Subcutaneous abdominal adipose tissue (tissue), 5 donors: ENCODE data around the gene TEK.

ENCODE experiments used
- H3K27ac ChIP-seq: one replicate; pipeline ENCODE4 v1.7.0; 2013; ENCODE audit warnings: low read depth, mild to moderate bottlenecking, inconsistent platforms, low read length, moderate library complexity
- H3K27me3 ChIP-seq, 5 donors: one replicate each; pipeline ENCODE4 v1.7.0; 2013; ENCODE audit warnings: low read length in 5 of 5, inconsistent platforms in 1 of 5; ENCODE audit not compliant: control insufficient read depth in 5 of 5, insufficient read depth in 4 of 5
- H3K36me3 ChIP-seq, 5 donors: one replicate each; pipeline ENCODE4 v1.7.0; 2013; ENCODE audit warnings: low read length in 5 of 5; ENCODE audit not compliant: control insufficient read depth in 5 of 5, insufficient read depth in 5 of 5
- H3K4me1 ChIP-seq, 5 donors: one replicate each; pipeline ENCODE4 v1.7.0; 2013; ENCODE audit warnings: low read length in 5 of 5, mild to moderate bottlenecking in 3 of 5, moderate library complexity in 1 of 5; ENCODE audit not compliant: control insufficient read depth in 5 of 5, insufficient read depth in 5 of 5
- H3K4me3 ChIP-seq, 5 donors: one replicate each; pipeline ENCODE4 v1.7.0; 2013; ENCODE audit warnings: low read length in 5 of 5, low read depth in 1 of 5
- H3K9ac ChIP-seq, 5 donors: one replicate each; pipeline ENCODE4 v1.7.0; 2013; ENCODE audit warnings: low read length in 5 of 5, mild to moderate bottlenecking in 4 of 5, moderate library complexity in 3 of 5
- H3K9me3 ChIP-seq, 5 donors: one replicate each; pipeline ENCODE4 v1.7.0; 2013; ENCODE audit warnings: low read length in 5 of 5; ENCODE audit not compliant: control insufficient read depth in 5 of 5
- donor health status: healthy.
- donor health status: healthy.
- donor health status: healthy.
- donor health status: healthy.
- donor health status: healthy.

Gene TEK

GRCh38 chr9:27117489-27118135 is 8.6 kb downstream of the TEK start:
- Histone ChIP-seq H3K9ac (peak overlapping the region in 1 of 5 donors; percentile 51), H3K27ac (peak overlapping the region; percentile 75), H3K9me3 (no peaks in the 10 kb centered on the region), H3K36me3 (no peaks in the 10 kb centered on the region), H3K27me3 (no peaks in the 10 kb centered on the region), H3K4me1 (peaks cover 5 to 43% (median 21%) of the 10 kb centered on the region in 5 donors), H3K4me3 (peak overlapping the region in 1 of 5 donors; percentile 19)

DNA sequence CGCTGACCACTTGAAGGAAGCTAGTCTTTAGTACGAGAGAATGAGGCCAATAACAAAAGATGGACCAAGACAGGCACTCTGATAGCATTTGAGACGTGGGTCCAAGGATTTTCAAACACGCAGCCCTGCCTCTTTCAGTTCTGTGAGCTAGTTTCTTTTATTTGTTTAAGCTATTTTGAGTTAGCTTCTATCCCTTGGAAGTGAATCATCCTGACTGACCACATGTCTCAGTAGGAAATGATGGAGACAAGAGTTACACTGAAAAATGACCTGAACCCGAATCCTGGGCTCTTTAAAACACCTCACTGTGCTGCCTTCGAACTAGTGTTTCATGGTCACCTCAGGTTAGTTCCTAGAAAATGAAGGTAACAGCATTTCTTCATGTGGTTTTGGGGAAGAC is 9.9 kb downstream of the TEK start:
- no peaks in the 10 kb centered on the region for H3K36me3 ChIP-seq
- no peak overlapping the region for H3K4me3 ChIP-seq
- H3K9me3 ChIP-seq = no peaks in the 10 kb centered on the region
- peaks cover 5 to 48% (median 29%) of the 10 kb centered on the region in 5 donors for H3K4me1 ChIP-seq
- no peaks in the 10 kb centered on the region for H3K27me3 ChIP-seq
- no peak overlapping the region for H3K9ac ChIP-seq
- H3K27ac ChIP-seq = peak overlapping the region; percentile 75

GRCh38 chr9:27124151-27124550 is 15.1 kb downstream of the TEK start:
- H3K27ac ChIP-seq = no peak overlapping the region
- H3K9ac ChIP-seq = no peak overlapping the region
- H3K27me3 ChIP-seq = no peaks in the 10 kb centered on the region
- no peak overlapping the region for H3K4me3 ChIP-seq
- no peaks in the 10 kb centered on the region for H3K9me3 ChIP-seq
- no peaks in the 10 kb centered on the region for H3K36me3 ChIP-seq
- peaks cover 6 to 38% (median 29%) of the 10 kb centered on the region in 5 donors for H3K4me1 ChIP-seq

DNA sequence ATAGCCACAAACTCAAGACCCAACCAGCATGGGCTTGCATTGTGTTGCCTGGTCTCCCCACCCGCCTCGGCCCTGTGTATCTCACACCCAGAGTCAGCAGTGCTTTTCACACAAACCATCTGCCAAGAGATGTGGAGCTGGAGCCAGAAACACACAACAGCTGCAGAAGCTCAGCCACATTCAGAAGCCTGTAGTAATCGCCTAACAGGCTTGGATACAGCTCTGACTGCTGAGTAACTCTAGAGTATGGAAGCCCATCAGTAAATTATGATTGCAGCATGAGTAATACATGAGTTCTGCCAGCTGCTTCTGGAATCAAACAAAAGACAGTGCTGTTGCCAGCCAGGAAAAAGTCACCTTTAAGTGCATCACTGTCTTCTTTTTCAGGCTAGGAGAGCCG is 16.0 kb downstream of the TEK start:
- peak overlapping the region in 1 of 5 donors; percentile 3 for H3K9ac ChIP-seq
- no peaks in the 10 kb centered on the region for H3K9me3 ChIP-seq
- H3K36me3 ChIP-seq = no peaks in the 10 kb centered on the region
- peaks cover 6 to 32% (median 28%) of the 10 kb centered on the region in 5 donors for H3K4me1 ChIP-seq
- H3K27ac ChIP-seq = peak overlapping the region; percentile 55
- no peak overlapping the region for H3K4me3 ChIP-seq
- no peaks in the 10 kb centered on the region for H3K27me3 ChIP-seq

DNA sequence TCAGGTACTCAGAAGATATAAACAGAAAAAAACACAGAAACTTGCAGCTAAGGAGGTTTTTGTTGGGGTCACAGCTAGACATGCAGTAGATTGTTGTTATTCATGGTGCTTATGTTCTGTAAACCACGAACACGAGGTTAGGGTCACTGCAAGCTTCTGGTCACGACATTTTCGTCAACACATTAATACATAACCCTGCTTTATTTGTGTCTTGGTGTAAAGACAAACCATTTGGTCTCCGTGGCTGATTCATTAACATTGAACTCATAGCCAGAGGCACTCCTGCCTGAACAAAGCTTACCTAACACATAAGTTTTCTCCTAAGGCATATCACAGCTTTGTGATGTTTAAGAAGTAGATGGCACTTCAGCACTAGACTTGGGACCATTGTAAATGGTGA is 16.9 kb downstream of the TEK start:
- Histone ChIP-seq H3K9me3 (no peaks in the 10 kb centered on the region), H3K27ac (no peak overlapping the region), H3K27me3 (no peaks in the 10 kb centered on the region), H3K36me3 (no peaks in the 10 kb centered on the region), H3K4me3 (no peak overlapping the region), H3K4me1 (peaks cover 6 to 31% (median 28%) of the 10 kb centered on the region in 5 donors), H3K9ac (no peak overlapping the region)

GRCh38 chr9:27126670-27127069 is 17.6 kb downstream of the TEK start:
- H3K27ac ChIP-seq = no peak overlapping the region
- no peaks in the 10 kb centered on the region for H3K9me3 ChIP-seq
- H3K27me3 ChIP-seq = no peaks in the 10 kb centered on the region
- no peak overlapping the region for H3K9ac ChIP-seq
- peaks cover 6 to 31% (median 28%) of the 10 kb centered on the region in 5 donors for H3K4me1 ChIP-seq
- no peak overlapping the region for H3K4me3 ChIP-seq
- H3K36me3 ChIP-seq = no peaks in the 10 kb centered on the region

- Histone ChIP-seq H3K27me3 (no peaks in the 10 kb centered on the region), H3K9ac (no peak overlapping the region), H3K9me3 (no peaks in the 10 kb centered on the region), H3K4me3 (no peak overlapping the region), H3K27ac (no peak overlapping the region), H3K36me3 (no peaks in the 10 kb centered on the region), H3K4me1 (peaks cover 6 to 20% (median 16%) of the 10 kb centered on the region in 5 donors)
Observed at GRCh38 chr9:27129221-27129620, 20.2 kb downstream of the TEK start.

DNA sequence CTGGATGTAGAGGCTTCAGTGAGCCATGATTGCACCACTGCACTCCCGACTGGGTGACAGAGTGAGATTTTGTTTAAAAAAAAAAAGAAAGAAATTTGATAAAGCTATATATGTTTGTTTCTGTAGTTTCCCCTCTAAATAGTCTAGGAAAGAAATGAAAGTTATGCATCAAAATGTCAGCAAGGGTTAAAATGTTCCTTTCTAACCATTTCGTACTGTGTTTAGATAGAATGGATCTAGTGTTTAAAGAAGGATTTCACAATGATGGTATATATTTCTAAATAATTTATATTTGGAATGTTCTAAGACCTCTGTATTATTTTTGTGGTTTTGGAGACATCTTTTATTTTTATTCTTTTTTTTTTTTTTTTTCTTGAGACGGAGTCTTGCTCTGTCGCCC is 22.7 kb downstream of the TEK start:
- Histone ChIP-seq H3K4me3 (no peak overlapping the region), H3K9me3 (no peaks in the 10 kb centered on the region), H3K9ac (no peak overlapping the region), H3K27ac (no peak overlapping the region), H3K4me1 (peaks cover 0 to 3% (median 0%) of the 10 kb centered on the region in 5 donors), H3K27me3 (no peaks in the 10 kb centered on the region), H3K36me3 (no peaks in the 10 kb centered on the region)

DNA sequence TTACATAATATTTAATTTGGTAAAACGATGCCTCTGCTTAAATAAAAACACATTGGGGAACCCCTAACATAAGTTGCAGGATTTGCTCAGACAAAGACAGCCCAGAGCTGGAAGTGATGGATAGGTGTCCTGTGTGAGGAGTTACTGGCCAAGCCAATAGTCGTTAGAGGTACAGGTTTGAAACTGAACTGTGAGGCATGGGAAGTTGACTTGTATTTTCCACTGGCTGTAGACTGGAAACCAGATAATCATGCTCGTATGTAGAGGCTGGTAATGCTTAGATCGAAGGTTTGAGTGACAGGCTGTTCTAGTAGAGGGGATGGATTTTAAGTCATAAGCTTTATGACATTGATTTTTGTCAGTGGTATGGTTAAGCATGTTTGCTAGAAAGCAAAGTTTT is 24.8 kb downstream of the TEK start:
- H3K9ac ChIP-seq = no peak overlapping the region
- no peaks in the 10 kb centered on the region for H3K36me3 ChIP-seq
- H3K27ac ChIP-seq = no peak overlapping the region
- no peaks in the 10 kb centered on the region for H3K27me3 ChIP-seq
- H3K4me1 ChIP-seq = peaks cover 0 to 3% (median 0%) of the 10 kb centered on the region in 5 donors
- H3K9me3 ChIP-seq = no peaks in the 10 kb centered on the region
- no peak overlapping the region for H3K4me3 ChIP-seq

GRCh38 chr9:27142299-27142930 is 33.4 kb downstream of the TEK start:
- H3K9ac ChIP-seq = no peak overlapping the region
- no peaks in the 10 kb centered on the region for H3K36me3 ChIP-seq
- no peak overlapping the region for H3K4me3 ChIP-seq
- no peak overlapping the region for H3K27ac ChIP-seq
- H3K9me3 ChIP-seq = no peaks in the 10 kb centered on the region
- H3K4me1 ChIP-seq = peaks cover 0 to 11% (median 0%) of the 10 kb centered on the region in 5 donors
- H3K27me3 ChIP-seq = no peaks in the 10 kb centered on the region
